ENCODE data around the gene AQP12A. TPM values are rescaled to one million over a fixed set of nuclear protein-coding genes. Genes with fewer than 3 reads are reported as not detected.

AQP12A gene
- total RNA-seq, 4 donors from 2014 or later: not detected

DNA sequence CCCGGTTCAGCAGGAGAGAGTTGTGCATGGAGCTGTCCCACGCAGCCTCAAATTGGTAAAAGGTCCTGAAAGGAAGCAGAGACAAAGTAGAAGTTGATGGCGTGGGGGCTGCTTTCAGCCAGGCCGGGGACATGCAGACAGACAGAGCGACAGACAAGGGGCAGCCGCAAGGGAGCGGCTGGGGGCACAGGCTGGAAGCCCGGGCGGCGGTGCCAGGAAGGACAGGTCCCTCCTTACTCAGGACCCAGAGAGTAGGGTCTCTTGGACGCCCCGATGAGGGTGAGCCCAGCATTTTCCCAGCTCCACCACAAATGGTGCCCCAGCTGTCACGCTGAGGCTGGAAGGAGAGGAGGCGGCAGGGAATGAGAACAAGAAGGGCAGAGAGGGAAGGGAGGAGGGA is 35.2 kb downstream of the AQP12A start:
- no peak for TF ChIP-seq CTCF (IDR thresholded peaks at IDR 0.05; ENCODE audit: low read depth)

DNA sequence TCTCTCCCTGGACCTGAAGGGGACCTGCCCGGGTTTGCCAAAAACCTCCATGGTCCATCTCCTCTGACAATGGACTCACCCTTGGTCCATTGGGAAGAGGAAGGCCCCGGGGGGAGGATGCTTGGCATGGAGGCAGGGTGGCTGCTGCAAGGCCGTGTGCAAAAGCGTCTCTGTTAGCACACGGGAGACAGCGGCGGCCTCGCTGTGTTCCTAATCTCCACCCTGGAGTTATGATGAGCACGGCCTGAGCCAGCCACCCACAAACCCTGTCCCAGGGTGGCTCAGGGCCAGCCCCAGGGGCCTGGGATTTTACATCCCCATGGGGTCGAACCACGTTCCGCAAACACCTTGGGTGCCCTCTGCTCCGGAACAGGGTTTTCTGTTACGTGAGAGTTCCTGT is 35.8 kb downstream of the AQP12A start:
- no peak for TF ChIP-seq CTCF (IDR thresholded peaks at IDR 0.05; ENCODE audit: low read depth)

DNA sequence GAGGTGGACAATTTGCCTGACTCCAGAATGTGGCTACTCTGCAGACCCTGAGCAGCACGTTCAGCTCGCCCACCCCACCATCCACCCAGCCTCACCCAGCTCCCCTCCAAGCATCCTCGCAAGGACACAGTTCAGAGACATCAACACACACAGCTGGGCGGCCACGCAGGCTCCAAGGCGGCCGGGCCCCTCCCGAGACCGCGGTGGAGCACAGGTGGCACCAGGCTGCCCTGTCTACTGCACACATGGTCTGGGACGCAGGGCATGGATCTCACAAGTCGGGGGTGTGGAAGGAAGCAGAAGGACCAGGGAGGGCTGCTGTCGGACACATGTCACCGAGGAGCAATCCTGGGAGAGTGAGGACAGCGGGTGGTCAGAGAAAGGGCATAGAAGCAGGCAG is 36.2 kb downstream of the AQP12A start:
- no peak for TF ChIP-seq CTCF (IDR thresholded peaks at IDR 0.05; ENCODE audit: low read depth)

GRCh38 chr2:240728361-240728760 is 36.7 kb downstream of the AQP12A start:
- no peak for TF ChIP-seq CTCF (IDR thresholded peaks at IDR 0.05; ENCODE audit: low read depth)

- no peak for TF ChIP-seq CTCF (IDR thresholded peaks at IDR 0.05; ENCODE audit: low read depth)
These were observed 37.2 kb downstream of the AQP12A start for GRCh38 chr2:240728827-240729226.

GRCh38 chr2:240730501-240731177 is 39.0 kb downstream of the AQP12A start:
- TF ChIP-seq CTCF (IDR thresholded peaks at IDR 0.05; ENCODE audit: low read depth): no peak

DNA sequence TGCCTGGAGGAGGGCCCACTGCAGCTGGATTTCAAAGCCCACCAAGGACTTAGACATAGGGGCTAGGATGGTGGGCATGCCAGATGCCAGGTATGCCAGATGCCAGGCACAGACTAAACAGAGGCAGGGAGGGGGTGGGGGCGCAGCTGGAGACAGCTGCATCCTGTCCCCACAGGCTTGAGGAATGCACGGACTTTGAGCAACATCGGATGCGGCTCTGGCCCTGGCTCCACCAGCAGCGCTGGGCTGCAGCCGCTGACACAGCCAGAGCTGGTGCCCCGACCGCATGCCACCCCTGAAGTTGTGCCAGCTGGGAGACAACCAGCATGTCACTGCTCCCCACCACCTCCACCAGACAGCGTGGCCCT is 39.5 kb downstream of the AQP12A start:
- no peak for TF ChIP-seq CTCF (IDR thresholded peaks at IDR 0.05; ENCODE audit: low read depth)

Data from subcutaneous adipose tissue (tissue), 4 donors.